ENCODE measurements around the gene NOL7.

The NOL7 gene

GRCh38 chr6:13660273-13660672 lies 45.1 kb downstream of the NOL7 start:
- DNase-seq: no peak

- no peak for DNase-seq
Observed at GRCh38 chr6:13660893-13661292, 45.8 kb downstream of the NOL7 start.

- DNase-seq: no peak
Observed at GRCh38 chr6:13661647-13662046, 46.5 kb downstream of the NOL7 start.

- DNase-seq: no peak
Observed at GRCh38 chr6:13662651-13663334, 47.7 kb downstream of the NOL7 start.

- DNase-seq: no peak
Observed at GRCh38 chr6:13663986-13664385, 48.9 kb downstream of the NOL7 start.

- no peak for DNase-seq
Observed at GRCh38 chr6:13664703-13665352, 49.7 kb downstream of the NOL7 start.

- no peak for DNase-seq
Observed at GRCh38 chr6:13666194-13667105, 51.3 kb downstream of the NOL7 start.

- DNase-seq: no peak
Observed at GRCh38 chr6:13667655-13668054, 52.5 kb downstream of the NOL7 start.

GRCh38 chr6:13668291-13668928 lies 53.3 kb downstream of the NOL7 start:
- DNase-seq: no peak

- DNase-seq: no peak
Observed at GRCh38 chr6:13669476-13669875, 54.3 kb downstream of the NOL7 start.
